Pancreas (tissue), 10 donors: ENCODE data around the gene GABARAPL1. TPM values are rescaled to one million over a fixed set of nuclear protein-coding genes. Genes with fewer than 3 reads are reported as not detected.

Source experiments
- ATAC-seq, 4 donors: fragments of 200-7000 bp; cut with Tn5 transposase; one replicate each; pipeline versions ENCODE4 v1.8.0 to v1.9.1; 2020; ENCODE audit warnings: mild to moderate bottlenecking in 4 of 4, moderate library complexity in 4 of 4
- DNase-seq, 6 donors: peaks; one replicate each; pipeline ENCODE4 v3.0.0-alpha.2; 2020
- FAIRE-seq: peaks from 2 replicates; lab custom pipeline; 2012; peaks lifted over from hg19 to GRCh38; lab: Jason Lieb, UNC
- H3K27ac ChIP-seq, 4 donors: fragments of 200-600 bp; sonication (generic); 1 replicate in 3 of 4; 2 replicates in 1 of 4; pipeline versions ENCODE4 v1.5.0 to v1.8.0; 2020
- H3K27me3 ChIP-seq, 4 donors: fragments of 200-600 bp; one replicate each; pipeline ENCODE4 v1.8.0; 2021
- H3K36me3 ChIP-seq, 3 donors: fragments of 200-600 bp; sonication (generic) in 1 of 3; one replicate each; pipeline versions ENCODE4 v1.5.0 to v1.8.0; 2020 to 2021
- H3K4me1 ChIP-seq, 3 donors: fragments of 200-600 bp; one replicate each; pipeline ENCODE4 v1.8.0; 2021
- H3K4me3 ChIP-seq, 4 donors: fragments of 200-600 bp; sonication (generic) in 2 of 4; one replicate each; pipeline versions ENCODE4 v1.5.0 to v1.8.0; 2020 to 2021
- H3K9me3 ChIP-seq, 4 donors: fragments of 200-600 bp; one replicate each; pipeline ENCODE4 v1.8.0; 2021
- WGBS, 2 donors: extraction: QIAGEN DNeasy Blood & Tissue Kit; methylation state at CpG; one replicate each; pipeline ENCODE4 v1.1.7; 2013; 5-methylcytosine and 5-hydroxymethylcytosine counted together
- intact Hi-C, 3 donors: fragments of 100-400 bp; cut with DNase I; formaldehyde crosslinking; loops; one replicate each; pipeline versions ENCODE4 v1.11.1 to v1.14.2; 2022
- polyA plus RNA-seq, 2 donors: library from polyadenylated mRNA; stranded (reverse); fragments of 200-250 nt; gene quantifications; one replicate each; pipeline ENCODE4 v1.2.3, GENCODE V29; 2013
- total RNA-seq, 6 donors: library from RNA; stranded (reverse); fragmentation: NEBNext Ultra II Directional in 4 of 6; extraction: Animal tissue kit (Norgen Biotek cat#: 25700) in 4 of 6; gene quantifications; one replicate each; pipeline versions ENCODE4 v1.2.1 to v1.2.4, GENCODE V29; 2021 to 2023
- TF ChIP-seq, protein P1 (sequence below), 4 donors: fragments of 200-600 bp; sonication (generic) in 3 of 4; IDR thresholded peaks; one replicate each; pipeline versions ENCODE4 v1.5.0 to v1.8.0; 2021; ENCODE audit warnings: antibody characterized with exemption in 4 of 4
- donor health status: healthy with polysubstance abuse.
- donor health status: DM: no; HTN: no; CAD: no; lungs with moderate emphysema.
- donor health status: DM: no; HTN: no; CAD: no.
- donor health status: control.
- donor health status: control.
- donor health status: Bipolar disorder and iron deficiency.
- donor health status: DM: yes; HTN: yes; CAD: no.
- donor health status: DM: no; HTN: no; CAD: no.
- donor health status: DM: no; HTN: no; CAD: no.
- donor health status: DM: yes; HTN: yes; CAD: no.

GABARAPL1 gene
- total RNA-seq (100 to 1,000 TPM in 1 of 6 donors, 10 to 100 TPM in 5; 51.1 to 111 (median 58.8) TPM), polyA plus RNA-seq (10 to 100 TPM; 53.1 to 92.7 TPM)

DNA sequence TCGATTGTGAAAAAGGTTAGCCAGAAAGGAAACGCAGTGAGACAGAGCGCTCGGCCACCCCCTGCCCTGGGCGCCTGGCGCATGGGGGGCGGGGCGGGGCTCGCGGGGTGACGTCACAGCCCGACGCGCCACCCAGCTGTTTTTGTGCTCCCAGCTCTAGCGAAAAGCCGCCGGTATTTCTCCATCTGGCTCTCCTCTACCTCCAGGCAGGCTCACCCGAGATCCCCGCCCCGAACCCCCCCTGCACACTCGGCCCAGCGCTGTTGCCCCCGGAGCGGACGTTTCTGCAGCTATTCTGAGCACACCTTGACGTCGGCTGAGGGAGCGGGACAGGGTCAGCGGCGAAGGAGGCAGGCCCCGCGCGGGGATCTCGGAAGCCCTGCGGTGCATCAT, at the start of gene GABARAPL1:
Gene GABARAPL1, plus strand, starts transcription at position 139 of the 393 bp plus-strand sequence. Its CDS starts 253 bp downstream, at position 392.
- ATAC-seq (peak; percentile 76 to 88 (median 81)), DNase-seq (peak; percentile 81 to 90 (median 86)), FAIRE-seq (no peak)
- 1% methylated on average over 35 of the region's 35 CpGs for WGBS, 2 donors
- peak within 1 kb of the TSS; percentile 88 to 100 (median 93) for H3K27ac ChIP-seq
- no peaks in the 10 kb centered on the region for H3K9me3 ChIP-seq
- peaks cover 6 to 12% (median 11%) of the 10 kb centered on the region in 3 donors for H3K4me1 ChIP-seq
- peaks cover 0 to under 1% (median 0%) of the 10 kb centered on the region in 3 donors for H3K36me3 ChIP-seq
- peak within 1 kb of the TSS; percentile 30 to 81 (median 49) for H3K4me3 ChIP-seq
- TF ChIP-seq, protein P1, sequence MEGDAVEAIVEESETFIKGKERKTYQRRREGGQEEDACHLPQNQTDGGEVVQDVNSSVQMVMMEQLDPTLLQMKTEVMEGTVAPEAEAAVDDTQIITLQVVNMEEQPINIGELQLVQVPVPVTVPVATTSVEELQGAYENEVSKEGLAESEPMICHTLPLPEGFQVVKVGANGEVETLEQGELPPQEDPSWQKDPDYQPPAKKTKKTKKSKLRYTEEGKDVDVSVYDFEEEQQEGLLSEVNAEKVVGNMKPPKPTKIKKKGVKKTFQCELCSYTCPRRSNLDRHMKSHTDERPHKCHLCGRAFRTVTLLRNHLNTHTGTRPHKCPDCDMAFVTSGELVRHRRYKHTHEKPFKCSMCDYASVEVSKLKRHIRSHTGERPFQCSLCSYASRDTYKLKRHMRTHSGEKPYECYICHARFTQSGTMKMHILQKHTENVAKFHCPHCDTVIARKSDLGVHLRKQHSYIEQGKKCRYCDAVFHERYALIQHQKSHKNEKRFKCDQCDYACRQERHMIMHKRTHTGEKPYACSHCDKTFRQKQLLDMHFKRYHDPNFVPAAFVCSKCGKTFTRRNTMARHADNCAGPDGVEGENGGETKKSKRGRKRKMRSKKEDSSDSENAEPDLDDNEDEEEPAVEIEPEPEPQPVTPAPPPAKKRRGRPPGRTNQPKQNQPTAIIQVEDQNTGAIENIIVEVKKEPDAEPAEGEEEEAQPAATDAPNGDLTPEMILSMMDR (IDR thresholded peaks at IDR 0.05) = no peak
- H3K27me3 ChIP-seq = no peaks in the 10 kb centered on the region
- intact Hi-C loops = no loop called here

GRCh38 chr12:10163084-10163483, 49.6 kb upstream of the GABARAPL1 start:
- DNase-seq (no peak), FAIRE-seq (no peak), ATAC-seq (no peak)
- no peaks in the 10 kb centered on the region for H3K9me3 ChIP-seq
- no peaks in the 10 kb centered on the region for H3K36me3 ChIP-seq
- H3K4me1 ChIP-seq = no peaks in the 10 kb centered on the region
- no peak overlapping the region for H3K27ac ChIP-seq
- 66 to 67% methylated on average over 3 of the region's 3 CpGs for WGBS, 2 donors
- TF ChIP-seq, protein P1 (IDR thresholded peaks at IDR 0.05) = no peak
- intact Hi-C loops = no loop called here
- H3K4me3 ChIP-seq = no peak overlapping the region
- no peaks in the 10 kb centered on the region for H3K27me3 ChIP-seq

- 0% methylated on average over 1 of the region's 1 CpG for WGBS, 2 donors
- ATAC-seq = no peak
- Histone ChIP-seq H3K4me3 (no peak overlapping the region), H3K9me3 (no peaks in the 10 kb centered on the region), H3K36me3 (no peaks in the 10 kb centered on the region), H3K27ac (no peak overlapping the region), H3K4me1 (no peaks in the 10 kb centered on the region), H3K27me3 (no peaks in the 10 kb centered on the region)
- intact Hi-C loops = no loop called here
- no peak for FAIRE-seq
- DNase-seq = no peak
- TF ChIP-seq, protein P1 (IDR thresholded peaks at IDR 0.05) = no peak
Observed at GRCh38 chr12:10165421-10165820, 47.3 kb upstream of the GABARAPL1 start.

GRCh38 chr12:10167599-10167998, 45.1 kb upstream of the GABARAPL1 start:
- Histone ChIP-seq H3K9me3 (no peaks in the 10 kb centered on the region), H3K36me3 (no peaks in the 10 kb centered on the region), H3K4me1 (no peaks in the 10 kb centered on the region), H3K27ac (no peak overlapping the region), H3K27me3 (no peaks in the 10 kb centered on the region), H3K4me3 (no peak overlapping the region)
- intact Hi-C loops = no loop called here
- DNase-seq (no peak), ATAC-seq (peak in 2 of 4 donors; percentile 72 to 78), FAIRE-seq (no peak)
- 56 to 60% methylated on average over 5 of the region's 5 CpGs for WGBS, 2 donors
- TF ChIP-seq, protein P1 (IDR thresholded peaks at IDR 0.05) = no peak

- Histone ChIP-seq H3K27ac (no peak overlapping the region), H3K4me1 (no peaks in the 10 kb centered on the region), H3K27me3 (no peaks in the 10 kb centered on the region), H3K36me3 (no peaks in the 10 kb centered on the region), H3K9me3 (no peaks in the 10 kb centered on the region), H3K4me3 (no peak overlapping the region)
- TF ChIP-seq, protein P1 (IDR thresholded peaks at IDR 0.05) = no peak
- intact Hi-C loops = no loop called here
- ATAC-seq = no peak
- FAIRE-seq = no peak
- DNase-seq = no peak
- WGBS, 2 donors = 58 to 70% methylated on average over 3 of the region's 3 CpGs
Observed at GRCh38 chr12:10169104-10169503, 43.6 kb upstream of the GABARAPL1 start.
